Activated effector memory CD4-positive, alpha-beta T cell treated with Interleukin-2 at 50 U/mL for 16 hours (primary cell): ENCODE measurements around the gene ADGRE2.

ENCODE experiments used
- DNase-seq: peaks from one replicate; pipeline ENCODE4 v3.0.0-alpha.2; 2020

ADGRE2 gene

GRCh38 chr19:14731200-14731599 lies 47.2 kb downstream of the ADGRE2 start:
- DNase-seq, result no peak

DNA sequence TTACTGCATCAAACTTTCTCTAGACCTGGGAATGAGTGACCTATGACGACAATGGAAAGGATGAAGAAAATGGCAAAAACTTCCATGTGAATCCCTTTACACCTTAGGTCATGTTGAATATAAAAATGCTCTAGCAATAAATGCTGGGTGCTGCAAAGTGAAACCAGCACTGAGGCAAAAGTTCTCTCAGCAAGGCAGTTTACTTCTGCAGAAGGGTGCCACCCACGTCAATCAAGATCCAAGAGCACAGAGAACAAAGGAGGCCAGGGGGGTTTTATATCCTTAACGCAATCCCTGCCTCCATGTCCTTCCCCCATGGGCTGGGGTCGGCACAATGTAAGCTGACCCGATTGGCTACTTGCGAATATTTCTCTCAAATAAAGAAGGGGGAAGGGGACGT lies 49.8 kb downstream of the ADGRE2 start:
- DNase-seq, result no peak

DNA sequence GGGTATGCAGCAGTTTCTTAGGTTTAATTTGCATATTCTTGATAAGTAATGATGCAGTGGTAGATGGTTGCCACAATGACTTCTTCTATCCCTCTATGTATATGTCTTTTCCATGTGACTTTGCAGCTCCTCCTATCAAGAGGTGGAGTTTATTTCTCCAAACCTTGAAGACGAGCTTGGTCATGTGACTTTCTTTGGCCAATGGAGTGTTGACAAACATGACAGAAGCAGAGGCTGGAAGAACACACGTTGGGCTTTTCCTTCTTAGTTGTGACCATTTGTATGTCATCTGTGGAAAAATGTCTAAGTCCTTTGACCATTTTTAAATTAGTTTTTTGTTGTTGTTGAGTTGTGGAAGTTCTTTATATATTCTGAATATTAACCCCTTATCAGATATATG lies 56.2 kb downstream of the ADGRE2 start:
- DNase-seq, result no peak

GRCh38 chr19:14719162-14719561 lies 59.2 kb downstream of the ADGRE2 start:
- no peak for DNase-seq

- no peak for DNase-seq
Observed at GRCh38 chr19:14718522-14719116, 59.7 kb downstream of the ADGRE2 start.

- DNase-seq, result no peak
Observed at GRCh38 chr19:14715841-14716240, 62.5 kb downstream of the ADGRE2 start.

DNA sequence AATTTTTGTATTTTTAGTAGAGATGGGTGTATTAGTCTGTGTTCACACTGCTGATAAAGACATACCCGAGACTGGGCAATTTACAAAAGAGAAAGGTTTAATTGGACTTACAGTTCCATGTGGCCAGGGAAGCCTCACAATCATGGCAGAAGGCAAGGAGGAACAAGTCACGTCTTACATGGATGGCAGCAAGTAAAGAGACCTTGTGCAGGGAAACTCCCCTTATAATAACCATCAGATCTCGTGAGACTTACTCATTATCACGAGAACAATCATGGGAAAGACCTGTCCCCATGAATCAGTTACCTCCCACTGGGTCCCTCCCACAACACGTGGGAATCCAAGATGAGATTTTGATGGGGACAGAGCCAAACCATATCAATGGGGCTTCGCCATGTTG lies 73.9 kb downstream of the ADGRE2 start:
- DNase-seq, result no peak

GRCh38 chr19:14703833-14704232 lies 74.5 kb downstream of the ADGRE2 start:
- DNase-seq, result no peak

GRCh38 chr19:14700711-14701375 lies 77.5 kb downstream of the ADGRE2 start:
- DNase-seq, result no peak

- no peak for DNase-seq
Observed at GRCh38 chr19:14699641-14700040, 78.7 kb downstream of the ADGRE2 start.

DNA sequence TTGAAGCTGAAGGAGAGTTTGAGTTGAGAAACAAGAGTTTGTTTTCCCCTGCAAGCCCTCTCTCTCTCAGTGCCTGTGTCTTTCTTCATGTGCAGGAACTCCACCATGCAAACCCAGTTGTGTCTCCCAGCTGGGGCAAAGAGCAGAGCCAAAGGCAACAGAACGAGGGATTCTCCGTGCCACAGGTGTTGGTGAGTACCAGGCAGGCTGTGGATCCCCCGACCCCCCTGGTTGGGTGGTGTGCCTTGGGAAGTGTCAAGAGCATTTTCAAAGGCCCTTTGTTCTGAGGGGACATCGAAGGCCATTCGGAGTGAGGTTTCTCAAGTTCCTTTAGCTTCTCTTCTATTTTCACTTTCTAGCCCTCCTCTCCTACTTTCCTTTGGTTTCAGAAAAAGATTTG lies 82.9 kb downstream of the ADGRE2 start:
- no peak for DNase-seq

DNA sequence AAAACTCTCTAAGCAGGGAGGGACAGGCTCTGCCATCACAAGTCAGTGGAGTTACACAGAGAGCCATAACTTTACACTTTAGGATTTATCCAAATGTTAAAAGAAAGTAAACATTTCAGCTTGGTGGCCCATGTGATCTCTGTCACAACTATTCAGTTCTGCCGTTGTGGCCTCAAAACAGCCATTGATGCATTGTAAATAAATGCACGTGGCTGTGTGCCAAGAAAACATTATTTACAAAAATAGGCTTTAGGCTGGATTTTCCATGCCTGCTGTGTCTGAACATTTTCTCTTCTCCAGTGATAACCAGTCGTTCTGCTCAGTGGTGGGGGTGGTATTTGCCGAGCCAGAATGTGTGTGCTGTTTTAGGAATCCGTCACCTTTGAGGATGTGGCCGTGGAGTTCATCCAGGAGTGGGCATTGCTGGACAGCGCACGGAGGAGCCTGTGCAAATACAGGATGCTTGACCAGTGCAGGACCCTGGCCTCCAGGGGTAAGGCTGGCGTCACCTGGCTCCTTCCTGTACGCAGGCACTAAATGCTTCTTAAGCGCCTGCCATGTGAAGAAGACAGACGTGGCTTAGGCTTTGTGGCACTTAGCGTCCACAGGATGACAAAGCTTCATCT lies 83.6 kb downstream of the ADGRE2 start:
- no peak for DNase-seq

DNA sequence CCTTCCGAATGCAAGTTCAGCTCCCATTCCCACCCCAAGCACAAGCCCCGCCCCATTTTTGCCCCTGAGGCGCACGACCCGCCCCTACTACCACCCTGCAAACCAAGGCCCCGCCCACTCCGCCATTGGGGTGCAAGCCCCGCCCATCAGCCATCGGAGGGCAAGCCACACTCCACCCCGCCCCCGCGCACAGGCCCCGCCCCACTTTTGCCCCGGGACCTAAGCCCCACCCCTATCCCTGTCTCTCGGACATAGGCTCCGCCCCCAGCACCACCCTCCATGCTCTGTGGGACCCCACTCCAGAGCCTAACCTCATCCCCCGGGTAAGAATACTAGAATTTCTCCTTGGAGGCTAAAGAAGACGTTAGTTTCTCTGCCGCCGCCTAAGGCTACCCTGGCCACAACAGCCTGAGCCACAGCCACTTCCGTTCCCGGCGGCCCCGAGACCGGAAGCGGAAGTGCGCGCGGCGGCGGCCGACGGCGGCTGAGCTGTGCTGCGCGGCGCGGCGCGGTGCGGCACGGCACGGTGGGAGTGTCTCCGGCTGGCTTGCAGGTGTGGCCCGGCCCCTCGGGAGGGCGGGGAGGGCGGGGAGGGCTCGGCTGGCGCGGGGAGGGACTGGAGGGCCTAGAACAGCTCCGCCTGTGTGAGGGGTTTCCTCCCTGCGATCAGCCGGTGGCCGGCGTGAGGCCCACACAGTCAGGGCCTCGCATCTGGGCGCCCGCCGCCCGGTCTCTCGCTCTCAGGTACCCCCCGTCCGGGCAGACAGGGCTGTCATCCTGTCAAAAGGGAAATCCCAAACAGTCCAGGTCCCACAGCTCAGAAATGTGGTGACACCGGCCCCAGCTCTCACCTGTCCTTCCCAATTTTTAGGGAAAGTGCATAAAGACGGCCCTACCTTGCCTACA lies 88.5 kb downstream of the ADGRE2 start, which contains the start of gene ZNF333:
Gene ZNF333, plus strand, starts transcription at position 451 of the 906 bp plus-strand sequence. CDS start 3,444 bp downstream, outside the sequence.
- DNase-seq, result peak; percentile 94

- DNase-seq, result no peak
Observed at GRCh38 chr19:14686411-14686810, 91.9 kb downstream of the ADGRE2 start.

DNA sequence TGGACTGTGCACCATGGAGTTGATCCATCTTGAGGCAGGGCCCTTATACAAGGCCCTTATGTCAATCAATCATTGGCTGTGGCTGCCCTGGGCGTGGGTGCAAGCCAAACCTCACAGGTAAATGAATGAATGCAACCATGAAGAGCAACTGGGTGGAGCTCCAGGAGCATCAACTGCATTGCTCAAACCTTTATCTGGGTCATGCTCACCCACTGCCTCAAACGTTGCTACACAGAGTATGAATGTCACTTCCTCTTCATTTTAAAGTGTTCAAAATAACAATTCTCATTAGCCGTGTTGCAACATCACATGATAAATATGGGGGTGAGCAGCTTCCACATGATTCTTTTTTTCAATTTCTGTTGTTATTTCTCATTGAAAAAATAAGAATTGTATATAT lies 94.9 kb downstream of the ADGRE2 start:
- no peak for DNase-seq
